CD4-positive, CD25-positive, alpha-beta regulatory T cell (primary cell): ENCODE data around the gene DNAH1. TPM values are rescaled to one million over a fixed set of nuclear protein-coding genes. Genes with fewer than 3 reads are reported as not detected.
"Not testable (repeated sequence)": the region's sequence is repeated elsewhere in the genome, so short reads cannot be mapped to it uniquely, and the experiment has no call there.

ENCODE experiments used
- ATAC-seq, 2 donors: fragments of 150-1000 bp; cut with Tn5 transposase; one replicate each; pipeline ENCODE4 v1.10.0; 2021; ENCODE audit warnings: low read depth in 2 of 2, moderate number of reproducible peaks in 2 of 2, moderate library complexity in 1 of 2
- DNase-seq, 3 donors: peaks; one replicate each; pipeline versions ENCODE4 v3.0.0 to v3.0.0-alpha.2; 2012 to 2022; ENCODE audit warnings: mixed read lengths in 1 of 3
- H3K27ac ChIP-seq: one replicate; pipeline ENCODE4 v1.7.0; 2013; ENCODE audit warnings: mild to moderate bottlenecking, low read length; ENCODE audit not compliant: insufficient read depth, poor library complexity, severe bottlenecking
- H3K27me3 ChIP-seq: one replicate; pipeline ENCODE4 v1.7.0; 2013; ENCODE audit warnings: low read length; ENCODE audit not compliant: control insufficient read depth, insufficient read depth
- H3K36me3 ChIP-seq: one replicate; pipeline ENCODE4 v1.7.0; 2013; ENCODE audit warnings: mild to moderate bottlenecking, low read length, moderate library complexity; ENCODE audit not compliant: control insufficient read depth, insufficient read depth
- H3K4me1 ChIP-seq: 2 replicates; pipeline ENCODE4 v1.7.0; 2013; ENCODE audit warnings: mild to moderate bottlenecking, low read length; ENCODE audit not compliant: insufficient read depth, control insufficient read depth, poor library complexity, severe bottlenecking
- H3K4me3 ChIP-seq: one replicate; pipeline ENCODE4 v1.7.0; 2013; ENCODE audit warnings: low read depth, mild to moderate bottlenecking, low read length, moderate library complexity
- H3K9me3 ChIP-seq, 2 experiments: 1 replicate in 1 of 2; 2 replicates in 1 of 2; pipeline ENCODE4 v1.7.0; 2013; ENCODE audit warnings: low read length in 2 of 2, mild to moderate bottlenecking in 1 of 2, moderate library complexity in 1 of 2; ENCODE audit not compliant: control insufficient read depth in 2 of 2
- H3K27ac Mint-ChIP-seq, 3 donors: one replicate each; pipeline ENCODE4 v1.8.0; 2020 to 2022; ENCODE audit warnings: mild to moderate bottlenecking in 3 of 3, mixed read lengths in 3 of 3, moderate library complexity in 2 of 3
- H3K27me3 Mint-ChIP-seq: one replicate; pipeline ENCODE4 v1.8.0; 2022; ENCODE audit warnings: mild to moderate bottlenecking, mixed read lengths
- H3K36me3 Mint-ChIP-seq: one replicate; pipeline ENCODE4 v1.8.0; 2020; ENCODE audit warnings: mixed read lengths
- H3K4me1 Mint-ChIP-seq, 4 donors: one replicate each; pipeline ENCODE4 v1.8.0; 2020 to 2022; ENCODE audit warnings: mixed read lengths in 4 of 4, mild to moderate bottlenecking in 1 of 4
- H3K4me3 Mint-ChIP-seq, 4 donors: one replicate each; pipeline ENCODE4 v1.8.0; 2020 to 2022; ENCODE audit warnings: mild to moderate bottlenecking in 4 of 4, mixed read lengths in 4 of 4, moderate library complexity in 3 of 4
- H3K9me3 Mint-ChIP-seq, 7 donors: one replicate each; pipeline ENCODE4 v1.8.0; 2020 to 2022; ENCODE audit warnings: mixed read lengths in 7 of 7, mild to moderate bottlenecking in 3 of 7, moderate library complexity in 2 of 7
- polyA plus RNA-seq, 4 donors: library from polyadenylated mRNA; unstranded; fragments of 300-500 nt; fragmentation: Illumina TruSeq; gene quantifications; one replicate each; pipeline ENCODE4 v1.2.3, GENCODE V29; 2021
- total RNA-seq: library from RNA; stranded (reverse); gene quantifications from one replicate; pipeline ENCODE4 v1.2.3, GENCODE V29; 2022

The DNAH1 gene
- total and polyA plus RNA-seq, 5 donors from 2014 or later = 0.39 to 59.8 (median 0.67) TPM

DNA sequence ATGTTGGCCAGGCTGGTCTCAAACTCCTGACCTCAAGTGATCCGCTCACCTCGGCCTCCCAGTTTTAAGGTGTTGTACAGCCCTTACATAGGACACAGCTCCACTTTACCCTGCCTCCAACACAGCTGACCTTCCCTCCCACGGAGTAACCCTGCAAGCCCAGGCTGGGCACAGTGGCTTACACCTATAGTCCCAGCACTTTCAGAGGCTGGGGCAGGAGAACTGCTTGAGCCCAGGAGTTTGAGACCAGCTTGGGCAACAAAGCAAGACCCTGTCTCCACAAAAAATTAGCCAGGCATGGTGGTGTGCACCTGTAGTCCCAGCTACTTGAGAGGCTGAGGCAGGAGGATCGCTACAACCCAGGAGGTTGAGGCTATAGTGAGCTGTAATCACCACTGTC, 32.1 kb upstream of the DNAH1 start:
- H3K36me3 ChIP-seq = not testable (repeated sequence)

DNA sequence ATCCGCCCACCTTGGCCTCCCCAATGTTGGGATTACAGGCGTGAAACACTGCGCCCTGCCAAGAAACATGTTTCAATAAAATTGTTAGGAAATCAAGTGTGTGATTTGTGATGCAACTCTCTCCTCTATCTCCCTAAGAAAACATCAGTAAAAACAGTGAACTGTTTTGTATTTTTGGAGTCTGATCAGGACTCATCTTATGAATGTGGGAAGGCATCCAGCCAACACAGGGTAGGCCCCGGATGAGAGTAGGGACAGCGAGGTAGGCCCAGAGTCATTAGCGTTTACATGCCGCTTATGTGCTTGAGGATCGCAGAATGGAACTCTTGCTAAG, 29.4 kb upstream of the DNAH1 start:
- peak overlapping the region; percentile 100 for H3K27ac Mint-ChIP-seq
- H3K4me1 ChIP-seq = peaks cover 45% of the 10 kb centered on the region
- DNase-seq = no peak

More for the DNA sequence above, 32.1 kb upstream of the DNAH1 start:
- ATAC-seq, H3K4me3 ChIP-seq, DNase-seq, H3K27me3 Mint-ChIP-seq, H3K36me3 Mint-ChIP-seq, H3K9me3 ChIP-seq, H3K9me3 Mint-ChIP-seq, H3K27me3 ChIP-seq: not testable (repeated sequence)
- Mint-ChIP-seq H3K27ac (peak overlapping the region in 2 of 3 donors; percentile 79 to 97), H3K4me1 (peaks cover 23 to 65% (median 39%) of the 10 kb centered on the region in 4 donors), H3K4me3 (peak overlapping the region in 2 of 4 donors; percentile 54 to 82)
- peak overlapping the region; percentile 70 for H3K27ac ChIP-seq
- peaks cover 52% of the 10 kb centered on the region for H3K4me1 ChIP-seq

DNA sequence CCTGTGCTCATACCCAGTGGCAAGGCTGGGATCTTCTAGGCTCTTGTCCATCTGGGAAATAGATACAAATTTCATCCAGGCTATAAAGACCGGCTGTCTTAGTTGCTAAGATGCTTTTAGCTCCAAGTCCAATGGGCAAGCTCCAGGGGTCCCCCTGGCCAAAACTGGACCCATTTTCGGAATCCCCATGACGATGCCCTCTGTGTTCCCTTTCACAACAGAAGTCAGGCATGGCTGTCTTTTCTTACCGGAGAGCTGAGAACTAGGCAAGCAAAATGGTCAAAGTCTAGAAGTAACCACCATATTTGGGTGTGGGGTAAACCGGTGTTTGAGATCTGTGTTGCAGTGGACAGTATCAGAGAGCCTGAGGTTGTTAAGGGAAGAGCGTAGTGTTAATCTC, 27.4 kb upstream of the DNAH1 start:
- Mint-ChIP-seq H3K4me3 (peak overlapping the region; percentile 94 to 100 (median 98)), H3K27ac (peak overlapping the region in 2 of 3 donors; percentile 100), H3K27me3 (no peaks in the 10 kb centered on the region), H3K4me1 (peaks cover 12 to 42% (median 28%) of the 10 kb centered on the region in 4 donors), H3K36me3 (peaks cover 4% of the 10 kb centered on the region), H3K9me3 (no peaks in the 10 kb centered on the region)
- peaks cover 26% of the 10 kb centered on the region for H3K4me1 ChIP-seq
- H3K4me3 ChIP-seq = peak overlapping the region; percentile 95
- no peaks in the 10 kb centered on the region for H3K9me3 ChIP-seq
- H3K27me3 ChIP-seq = no peaks in the 10 kb centered on the region
- peak overlapping the region; percentile 99 for H3K27ac ChIP-seq
- DNase-seq (no peak), ATAC-seq (no peak)
- H3K36me3 ChIP-seq = peaks cover 27% of the 10 kb centered on the region

More for the DNA sequence above, 29.4 kb upstream of the DNAH1 start:
- Histone ChIP-seq H3K36me3 (peaks cover 11% of the 10 kb centered on the region), H3K27me3 (no peaks in the 10 kb centered on the region), H3K27ac (peak overlapping the region; percentile 99), H3K4me3 (peak overlapping the region; percentile 95), H3K9me3 (no peaks in the 10 kb centered on the region)
- H3K4me3 Mint-ChIP-seq = peak overlapping the region; percentile 94 to 100 (median 98)
- no peaks in the 10 kb centered on the region for H3K27me3 Mint-ChIP-seq
- peaks cover 18 to 58% (median 39%) of the 10 kb centered on the region in 4 donors for H3K4me1 Mint-ChIP-seq
- H3K36me3 Mint-ChIP-seq = peaks cover 4% of the 10 kb centered on the region
- no peaks in the 10 kb centered on the region for H3K9me3 Mint-ChIP-seq
- no peak for ATAC-seq

DNA sequence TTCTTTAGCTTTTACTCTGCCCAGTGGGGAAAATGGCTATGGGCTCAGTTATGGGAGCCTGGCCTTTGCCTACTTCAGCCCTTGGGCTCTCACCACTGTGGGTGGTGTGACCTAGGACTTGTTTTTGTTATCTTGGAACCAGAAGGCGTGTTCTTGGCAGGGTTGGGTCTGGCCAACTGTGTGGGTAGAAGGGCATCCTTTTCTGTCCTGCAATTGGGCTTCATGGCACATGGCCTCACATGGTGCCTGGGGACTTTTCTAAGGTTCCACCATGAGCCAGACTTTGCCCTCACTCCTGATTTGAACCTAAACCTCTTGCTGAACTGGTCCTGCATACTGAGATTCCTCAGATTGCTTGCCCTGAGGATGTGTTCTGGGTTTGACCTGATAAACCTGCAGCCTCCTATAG, 26.8 kb upstream of the DNAH1 start:
- peak overlapping the region in 2 of 3 donors; percentile 100 for H3K27ac Mint-ChIP-seq

DNA sequence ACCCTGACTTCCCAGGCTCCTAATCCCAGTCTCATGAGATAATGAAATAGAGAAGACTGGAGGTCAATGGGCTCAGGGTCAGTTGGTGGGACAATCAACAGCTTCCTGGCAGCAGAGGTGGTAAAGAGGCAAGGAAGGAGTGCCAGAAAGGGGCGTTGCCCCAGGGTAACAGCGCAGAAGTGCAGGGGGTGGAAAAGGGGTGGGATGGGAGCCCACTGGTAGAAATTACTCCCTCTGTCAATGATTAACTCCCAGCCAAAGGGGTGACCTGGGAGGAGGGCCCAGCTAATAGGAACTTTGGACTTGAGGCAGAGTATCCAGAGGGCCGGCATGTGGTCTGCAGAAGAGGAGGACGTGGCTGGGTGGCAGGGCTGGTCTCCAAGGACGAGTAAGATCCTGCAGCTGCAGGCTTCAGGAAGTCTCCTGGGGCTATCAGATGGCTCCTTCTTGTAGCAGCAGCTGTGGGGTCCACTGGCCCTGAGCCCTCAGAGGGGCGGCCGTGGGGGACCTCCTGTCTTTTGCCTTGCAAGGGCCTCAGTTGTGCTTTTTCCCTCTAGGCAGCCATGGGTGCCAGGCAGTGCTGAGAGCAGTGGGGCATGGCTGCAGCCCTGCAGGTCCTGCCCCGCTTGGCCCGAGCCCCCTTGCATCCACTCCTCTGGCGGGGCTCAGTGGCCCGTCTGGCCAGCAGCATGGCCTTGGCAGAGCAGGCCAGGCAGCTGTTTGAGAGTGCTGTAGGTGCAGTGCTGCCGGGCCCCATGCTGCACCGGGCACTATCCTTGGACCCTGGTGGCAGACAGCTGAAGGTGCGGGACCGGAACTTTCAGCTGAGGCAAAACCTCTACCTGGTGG, 26.1 kb upstream of the DNAH1 start:
- peaks cover 6% of the 10 kb centered on the region for H3K36me3 Mint-ChIP-seq

More for the DNA sequence above, 26.8 kb upstream of the DNAH1 start:
- Mint-ChIP-seq H3K27me3 (no peaks in the 10 kb centered on the region), H3K36me3 (peaks cover 4% of the 10 kb centered on the region), H3K4me1 (peaks cover 12 to 37% (median 28%) of the 10 kb centered on the region in 4 donors), H3K4me3 (peak overlapping the region; percentile 94 to 100 (median 98)), H3K9me3 (no peaks in the 10 kb centered on the region)
- no peak for DNase-seq
- H3K27me3 ChIP-seq = no peaks in the 10 kb centered on the region
- peak overlapping the region; percentile 95 for H3K4me3 ChIP-seq
- peaks cover 28% of the 10 kb centered on the region for H3K36me3 ChIP-seq
- H3K27ac ChIP-seq = no peak overlapping the region
- H3K4me1 ChIP-seq = peaks cover 26% of the 10 kb centered on the region
- ATAC-seq = no peak
- no peaks in the 10 kb centered on the region for H3K9me3 ChIP-seq

DNA sequence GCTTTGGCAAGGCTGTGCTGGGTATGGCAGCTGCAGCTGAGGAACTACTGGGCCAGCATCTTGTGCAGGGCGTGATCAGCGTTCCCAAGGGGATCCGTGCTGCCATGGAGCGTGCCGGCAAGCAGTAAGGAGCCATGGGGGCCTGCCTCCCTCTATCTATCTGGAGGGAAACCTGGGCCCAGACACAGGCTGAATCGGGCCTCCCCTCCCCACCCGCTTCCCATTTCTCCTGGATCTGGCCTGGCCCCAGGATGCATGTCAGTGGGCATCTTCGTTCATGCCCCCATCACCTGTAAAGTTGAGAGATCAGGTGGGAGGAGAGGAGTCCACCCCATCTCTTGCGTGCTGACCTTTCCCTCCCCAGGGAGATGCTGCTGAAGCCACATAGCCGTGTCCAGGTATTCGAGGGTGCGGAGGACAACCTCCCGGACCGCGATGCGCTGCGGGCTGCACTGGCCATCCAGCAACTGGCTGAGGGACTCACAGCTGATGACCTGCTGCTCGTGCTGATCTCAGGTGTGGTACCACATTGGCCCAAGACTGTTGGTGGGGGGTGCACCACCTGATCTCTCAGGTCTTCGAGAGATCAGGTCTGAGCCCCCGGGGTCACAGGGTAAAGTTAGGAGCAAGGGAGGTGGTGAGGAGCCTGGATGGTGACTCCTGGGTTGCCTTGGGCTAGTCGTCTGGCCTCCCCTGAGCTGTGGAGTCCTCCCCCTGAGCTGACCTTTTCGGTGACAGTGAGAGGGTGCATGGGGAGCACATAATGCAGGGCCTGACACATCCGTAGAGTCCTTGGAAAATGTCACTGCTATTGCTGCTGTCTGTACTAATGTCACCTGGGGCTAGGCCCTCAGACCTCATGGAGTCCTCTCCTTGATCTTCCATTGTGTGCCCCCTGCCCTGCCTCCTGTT, 25.3 kb upstream of the DNAH1 start:
- Histone ChIP-seq H3K4me3 (no peak overlapping the region), H3K9me3 (no peaks in the 10 kb centered on the region), H3K4me1 (peaks cover 26% of the 10 kb centered on the region), H3K27me3 (no peaks in the 10 kb centered on the region), H3K27ac (no peak overlapping the region), H3K36me3 (peaks cover 28% of the 10 kb centered on the region)
- DNase-seq (no peak), ATAC-seq (no peak)
- Mint-ChIP-seq H3K4me3 (peak overlapping the region in 3 of 4 donors; percentile 41 to 82 (median 68)), H3K27me3 (no peaks in the 10 kb centered on the region), H3K9me3 (no peaks in the 10 kb centered on the region), H3K36me3 (peaks cover 10% of the 10 kb centered on the region), H3K27ac (peak overlapping the region in 1 of 3 donors; percentile 24), H3K4me1 (peaks cover 12 to 45% (median 30%) of the 10 kb centered on the region in 4 donors)

More for the DNA sequence above, 26.1 kb upstream of the DNAH1 start:
- ATAC-seq (no peak), DNase-seq (no peak)
- H3K27me3 Mint-ChIP-seq = no peaks in the 10 kb centered on the region
- no peaks in the 10 kb centered on the region for H3K27me3 ChIP-seq
- H3K4me1 Mint-ChIP-seq = peaks cover 12 to 42% (median 30%) of the 10 kb centered on the region in 4 donors
- peaks cover 28% of the 10 kb centered on the region for H3K36me3 ChIP-seq
- peak overlapping the region in 2 of 4 donors; percentile 65 to 94 for H3K4me3 Mint-ChIP-seq
- H3K9me3 Mint-ChIP-seq = no peaks in the 10 kb centered on the region
- no peak overlapping the region for H3K27ac Mint-ChIP-seq
- no peak overlapping the region for H3K27ac ChIP-seq
- peaks cover 26% of the 10 kb centered on the region for H3K4me1 ChIP-seq
- no peak overlapping the region for H3K4me3 ChIP-seq
- no peaks in the 10 kb centered on the region for H3K9me3 ChIP-seq

DNA sequence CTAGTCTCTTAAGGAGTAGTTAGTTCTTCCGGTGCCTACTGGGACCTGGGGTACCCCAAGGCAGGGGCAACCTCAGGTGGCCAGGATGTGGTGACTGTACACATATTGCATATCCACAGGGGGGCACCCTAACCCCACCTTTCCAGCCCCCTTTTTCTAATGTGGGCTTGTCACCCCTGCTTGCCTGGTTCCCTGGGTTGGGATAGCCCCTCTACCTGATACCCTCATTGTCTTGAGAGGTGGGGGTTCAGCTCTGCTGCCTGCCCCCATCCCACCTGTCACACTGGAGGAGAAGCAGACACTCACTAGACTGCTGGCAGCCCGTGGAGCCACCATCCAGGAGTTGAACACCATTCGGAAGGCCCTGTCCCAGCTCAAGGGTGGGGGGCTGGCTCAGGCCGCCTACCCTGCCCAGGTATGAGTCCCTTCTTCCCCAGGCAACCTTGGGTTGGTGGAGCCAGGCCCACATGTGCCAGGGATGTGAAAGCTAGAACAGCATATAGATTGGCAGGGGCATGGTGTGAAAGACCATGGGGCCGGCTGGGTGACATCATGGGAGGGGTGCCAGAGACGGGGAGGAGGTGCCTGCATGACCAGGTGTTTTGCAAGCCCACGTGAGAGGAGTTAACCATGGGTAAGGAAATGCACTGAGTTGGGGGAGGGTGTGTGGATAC, 24.5 kb upstream of the DNAH1 start:
- Mint-ChIP-seq H3K9me3 (no peaks in the 10 kb centered on the region), H3K27ac (peak overlapping the region in 1 of 3 donors; percentile 24), H3K36me3 (peaks cover 14% of the 10 kb centered on the region), H3K4me3 (peak overlapping the region; percentile 41 to 82 (median 64)), H3K27me3 (no peaks in the 10 kb centered on the region), H3K4me1 (peaks cover 12 to 48% (median 30%) of the 10 kb centered on the region in 4 donors)
- no peak overlapping the region for H3K4me3 ChIP-seq
- H3K27me3 ChIP-seq = no peaks in the 10 kb centered on the region
- ATAC-seq (no peak), DNase-seq (peak in 2 of 3 donors; percentile 43 to 54)
- peaks cover 28% of the 10 kb centered on the region for H3K36me3 ChIP-seq
- no peaks in the 10 kb centered on the region for H3K9me3 ChIP-seq
- no peak overlapping the region for H3K27ac ChIP-seq
- H3K4me1 ChIP-seq = peaks cover 26% of the 10 kb centered on the region
